Measurements from ENCODE around the gene NADSYN1.
"Not testable (repeated sequence)": the region's sequence is repeated elsewhere in the genome, so short reads cannot be mapped to it uniquely, and the experiment has no call there.

The NADSYN1 gene

GRCh38 chr11:71418643-71419042 lies 34.4 kb upstream of the NADSYN1 start:
- DNase-seq (ENCODE audit: insufficient read length, low spot score): no peak
- FAIRE-seq: no peak
- no peak for TF ChIP-seq CTCF (IDR thresholded peaks at IDR 0.05; ENCODE audit: insufficient read depth, missing control alignments)

GRCh38 chr11:71420455-71421241 lies 32.4 kb upstream of the NADSYN1 start:
- DNase-seq (ENCODE audit: insufficient read length, low spot score) (peak; percentile 41), FAIRE-seq (no peak)
- peak; percentile 46 for TF ChIP-seq CTCF (IDR thresholded peaks at IDR 0.05; ENCODE audit: insufficient read depth, missing control alignments)

GRCh38 chr11:71421392-71421950 lies 31.5 kb upstream of the NADSYN1 start:
- FAIRE-seq (no peak), DNase-seq (ENCODE audit: insufficient read length, low spot score) (no peak)
- TF ChIP-seq CTCF (IDR thresholded peaks at IDR 0.05; ENCODE audit: insufficient read depth, missing control alignments): no peak

GRCh38 chr11:71422318-71422717 lies 30.7 kb upstream of the NADSYN1 start:
- not testable (repeated sequence) for FAIRE-seq; DNase-seq (ENCODE audit: insufficient read length, low spot score)

GRCh38 chr11:71423181-71423790 lies 29.7 kb upstream of the NADSYN1 start:
- DNase-seq (ENCODE audit: insufficient read length, low spot score): no peak
- no peak for FAIRE-seq
- no peak for TF ChIP-seq CTCF (IDR thresholded peaks at IDR 0.05; ENCODE audit: insufficient read depth, missing control alignments)

- no peak for TF ChIP-seq CTCF (IDR thresholded peaks at IDR 0.05; ENCODE audit: insufficient read depth, missing control alignments)
- DNase-seq (ENCODE audit: insufficient read length, low spot score): no peak
- FAIRE-seq: no peak
Measured at GRCh38 chr11:71425409-71425808, 27.6 kb upstream of the NADSYN1 start.

- FAIRE-seq (no peak), DNase-seq (ENCODE audit: insufficient read length, low spot score) (no peak)
- no peak for TF ChIP-seq CTCF (IDR thresholded peaks at IDR 0.05; ENCODE audit: insufficient read depth, missing control alignments)
Measured at GRCh38 chr11:71425860-71426259, 27.1 kb upstream of the NADSYN1 start.
